SK-N-MC (cell line): ENCODE results near the gene KBTBD13.

Source experiments
- EZH2 ChIP-seq: fragments of 200-600 bp; sonication (generic); IDR thresholded peaks from one replicate; pipeline ENCODE4 v1.6.1; 2017; ENCODE audit warnings: antibody characterized with exemption
- FOXP2 ChIP-seq: optimal IDR thresholded peaks from 2 replicates; pipeline ENCODE3; 2011; ENCODE audit warnings: mild to moderate bottlenecking, moderate library complexity; ENCODE audit not compliant: insufficient read depth; ENCODE audit errors: extremely low read length, control extremely low read depth
- POLR2AphosphoS5 ChIP-seq: IDR thresholded peaks from 2 replicates; pipeline ENCODE4 v1.6.1; 2012; ENCODE audit warnings: mild to moderate bottlenecking, low read depth, low read length, borderline replicate concordance

GRCh38 chr15:65101411-65101890 lies 24.9 kb downstream of the KBTBD13 start:
- no peak for TF ChIP-seq POLR2AphosphoS5
- no peak for TF ChIP-seq EZH2
- no peak for TF ChIP-seq FOXP2
